T1000 (cell line): ENCODE results near the gene APBB1IP.
"Not testable (repeated sequence)": the region's sequence is repeated elsewhere in the genome, so short reads cannot be mapped to it uniquely, and the experiment has no call there.

Source experiments
- DNase-seq: peaks from one replicate; lab custom pipeline; 2025; ENCODE audit warnings: mixed read lengths; lab: John Stamatoyannopoulos, UW

The APBB1IP gene

GRCh38 chr10:26477501-26477900, 39.4 kb downstream of the APBB1IP start:
- DNase-seq = no peak

- no peak for DNase-seq
Measured at GRCh38 chr10:26478061-26478460, 39.9 kb downstream of the APBB1IP start.

- no peak for DNase-seq
Measured at GRCh38 chr10:26479766-26480492, 41.8 kb downstream of the APBB1IP start.

- no peak for DNase-seq
Measured at GRCh38 chr10:26481315-26481692, 43.2 kb downstream of the APBB1IP start.

GRCh38 chr10:26481914-26482550, 43.9 kb downstream of the APBB1IP start:
- DNase-seq = no peak

GRCh38 chr10:26483554-26483953, 45.4 kb downstream of the APBB1IP start:
- no peak for DNase-seq

- no peak for DNase-seq
Measured at GRCh38 chr10:26485150-26485941, 47.2 kb downstream of the APBB1IP start.

GRCh38 chr10:26486304-26486703, 48.2 kb downstream of the APBB1IP start:
- peak; percentile 88 for DNase-seq

GRCh38 chr10:26486990-26487850, 49.1 kb downstream of the APBB1IP start:
- peak; percentile 92 for DNase-seq

- DNase-seq = peak; percentile 67
Measured at GRCh38 chr10:26488344-26488743, 50.2 kb downstream of the APBB1IP start.

GRCh38 chr10:26489081-26489480, 50.9 kb downstream of the APBB1IP start:
- no peak for DNase-seq

GRCh38 chr10:26490367-26490766, 52.2 kb downstream of the APBB1IP start:
- DNase-seq = not testable (repeated sequence)

- DNase-seq = no peak
Measured at GRCh38 chr10:26491276-26491675, 53.1 kb downstream of the APBB1IP start.

- no peak for DNase-seq
Measured at GRCh38 chr10:26491934-26492333, 53.8 kb downstream of the APBB1IP start.

GRCh38 chr10:26492725-26493124, 54.6 kb downstream of the APBB1IP start:
- DNase-seq = not testable (repeated sequence)

- DNase-seq = no peak
Measured at GRCh38 chr10:26494018-26494417, 55.9 kb downstream of the APBB1IP start.

- no peak for DNase-seq
Measured at GRCh38 chr10:26499426-26499825, 61.3 kb downstream of the APBB1IP start.

- DNase-seq = no peak
Measured at GRCh38 chr10:26502986-26503385, 64.8 kb downstream of the APBB1IP start.

- DNase-seq = no peak
Measured at GRCh38 chr10:26503911-26504310, 65.8 kb downstream of the APBB1IP start.

GRCh38 chr10:26504429-26504828, 66.3 kb downstream of the APBB1IP start:
- DNase-seq = not testable (repeated sequence)

GRCh38 chr10:26505491-26505890, 67.3 kb downstream of the APBB1IP start:
- DNase-seq = no peak

- DNase-seq = no peak
Measured at GRCh38 chr10:26506736-26507135, 68.6 kb downstream of the APBB1IP start.
